ENCODE data around the gene MEF2A. TPM values are rescaled to one million over a fixed set of nuclear protein-coding genes. Genes with fewer than 3 reads are reported as not detected.

The MEF2A gene
- total and polyA plus RNA-seq, 9 of the 15 experiments (the other 6 are each of a cell fraction or from before 2014, with no cell fraction given), result 1.6 to 18.7 (median 8.7) TPM

DNA sequence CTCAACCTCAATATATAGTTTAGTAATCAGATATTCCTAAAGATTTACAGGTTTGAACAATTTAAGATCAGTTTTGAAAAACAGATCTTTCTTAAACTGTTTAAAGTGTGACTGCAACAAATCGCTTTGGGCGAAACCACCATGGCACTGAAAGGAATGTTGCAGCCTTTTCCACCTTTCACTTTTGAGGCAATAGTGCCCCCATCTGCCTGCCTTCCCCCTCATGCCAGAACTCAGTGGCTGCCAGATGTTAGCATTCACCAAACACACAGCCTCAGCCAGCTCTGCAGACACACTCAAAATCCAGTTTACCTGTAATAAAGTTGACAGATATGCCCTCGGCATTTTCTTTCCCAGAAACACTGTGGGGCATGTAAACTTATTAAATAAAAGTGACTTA, 164.1 kb downstream of the MEF2A start (continued):
- peak; percentile 42; the same call in 1 of the 2 replicates for TF ChIP-seq STAG1 (CRISPR knock-in tag; IDR thresholded peaks at IDR 0.05; ENCODE audit: borderline replicate concordance)
- TF ChIP-seq, protein P1, sequence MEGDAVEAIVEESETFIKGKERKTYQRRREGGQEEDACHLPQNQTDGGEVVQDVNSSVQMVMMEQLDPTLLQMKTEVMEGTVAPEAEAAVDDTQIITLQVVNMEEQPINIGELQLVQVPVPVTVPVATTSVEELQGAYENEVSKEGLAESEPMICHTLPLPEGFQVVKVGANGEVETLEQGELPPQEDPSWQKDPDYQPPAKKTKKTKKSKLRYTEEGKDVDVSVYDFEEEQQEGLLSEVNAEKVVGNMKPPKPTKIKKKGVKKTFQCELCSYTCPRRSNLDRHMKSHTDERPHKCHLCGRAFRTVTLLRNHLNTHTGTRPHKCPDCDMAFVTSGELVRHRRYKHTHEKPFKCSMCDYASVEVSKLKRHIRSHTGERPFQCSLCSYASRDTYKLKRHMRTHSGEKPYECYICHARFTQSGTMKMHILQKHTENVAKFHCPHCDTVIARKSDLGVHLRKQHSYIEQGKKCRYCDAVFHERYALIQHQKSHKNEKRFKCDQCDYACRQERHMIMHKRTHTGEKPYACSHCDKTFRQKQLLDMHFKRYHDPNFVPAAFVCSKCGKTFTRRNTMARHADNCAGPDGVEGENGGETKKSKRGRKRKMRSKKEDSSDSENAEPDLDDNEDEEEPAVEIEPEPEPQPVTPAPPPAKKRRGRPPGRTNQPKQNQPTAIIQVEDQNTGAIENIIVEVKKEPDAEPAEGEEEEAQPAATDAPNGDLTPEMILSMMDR (IDR thresholded peaks at IDR 0.05 in 2 of 3, conservative IDR thresholded peaks at IDR 0.05 in 1 of 3; ENCODE audit: insufficient read depth in 2 of 3, low read depth in 1 of 3, low read length in 3 of 3), result peak; percentile 43 to 59 (median 49); a peak in 4 of 6 replicates
- TF ChIP-seq ADNP (tag; IDR thresholded peaks at IDR 0.05), result no peak

DNA sequence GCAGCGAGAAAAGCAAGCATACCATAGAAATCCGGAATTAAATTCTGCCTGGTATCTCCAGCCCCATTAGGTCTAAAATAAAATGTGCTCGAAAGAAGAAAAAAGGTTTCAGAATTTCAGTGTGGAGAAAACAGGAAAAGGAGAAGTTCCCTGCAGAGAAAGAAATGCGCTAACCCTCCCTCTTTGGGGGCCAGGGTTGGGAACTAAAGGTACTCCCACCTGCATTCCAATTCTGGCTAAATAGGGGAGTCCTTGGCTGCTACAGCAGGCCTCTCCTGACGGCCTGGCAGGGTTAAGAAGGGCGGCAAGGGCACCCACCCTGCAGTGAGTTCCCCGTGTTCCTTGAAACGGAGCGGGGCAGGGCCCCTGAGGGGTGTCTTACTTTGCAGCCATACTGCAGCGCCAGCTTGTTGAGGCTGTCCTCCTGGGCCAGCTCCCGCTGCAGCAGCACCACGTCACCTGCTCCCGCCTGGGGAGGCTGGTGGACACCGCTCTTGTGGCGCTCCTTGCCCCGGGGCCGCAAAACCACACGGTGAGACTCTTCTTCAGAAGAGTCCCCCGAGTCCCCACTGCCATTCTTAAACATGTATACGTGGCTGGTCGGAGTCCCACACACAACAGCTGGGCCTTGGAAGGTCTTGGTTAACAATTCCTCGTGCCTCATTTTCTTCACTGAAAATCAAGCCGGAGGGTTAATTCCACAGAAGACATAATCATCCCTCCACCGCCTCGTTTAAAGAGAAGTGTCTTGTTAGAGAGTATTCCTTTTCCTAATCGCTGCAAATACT, 165.7 kb downstream of the MEF2A start:
- Histone ChIP-seq H3K9me3 (replicated peaks; ENCODE audit: control insufficient read depth, insufficient read depth, low read depth, low read length) (no peaks in the 10 kb centered on the region), H3K36me3 (ENCODE audit: control insufficient read depth, insufficient read depth, low read length) (no peaks in the 10 kb centered on the region), H3K4me2 (ENCODE audit: insufficient read depth, low read length) (no peak overlapping the region), H3K9me1 (ENCODE audit: control insufficient read depth, insufficient read depth, low read length) (no peaks in the 10 kb centered on the region), H3K4me3 (no peak overlapping the region), H2AFZ (ENCODE audit: low read depth, low read length) (no peak overlapping the region), H3K4me1 (replicated peaks in 1 of 2; ENCODE audit: control insufficient read depth in 2 of 2, insufficient read depth in 2 of 2, low read length in 2 of 2) (peaks cover 0 to 19% of the 10 kb centered on the region in 2 experiments; a peak in 3 of 5 replicates), H4K20me1 (replicated peaks; ENCODE audit: control insufficient read depth, insufficient read depth, low read length) (no peaks in the 10 kb centered on the region), H3K27ac (ENCODE audit: extremely low read depth, low read depth, low read length) (no peak overlapping the region), H3K79me2 (ENCODE audit: control insufficient read depth, insufficient read depth, low read length) (no peaks in the 10 kb centered on the region), H3K9ac (ENCODE audit: insufficient read depth in 1 of 2, low read depth in 2 of 2, low read length in 2 of 2) (no peak overlapping the region), H3K27me3 (ENCODE audit: control insufficient read depth in 2 of 2, insufficient read depth in 2 of 2, low read length in 2 of 2) (peaks cover 0 to 8% of the 10 kb centered on the region in 2 experiments; a peak in 1 of 5 replicates)
- intact Hi-C loops (cut with micrococcal nuclease), result no loop called here
- no TSS peak for BruUV-seq (replicated peaks)
- ChIA-PET POLR2A (interaction anchor here (0.6 kb wide), 1 partner anchor 9 kb away, joined by 4 read pairs; no protein-coding TSS in a partner anchor), CTCF (ENCODE audit: low intra/inter-chr PET ratio) (no interaction called here)
- ATAC-seq (no peak), FAIRE-seq (no peak), DNase-seq (ENCODE audit: extremely low read depth in 1 of 4, low spot score in 3 of 4) (no peak)
- in situ Hi-C loops (cut with MboI), result loop anchor here (25.0 kb wide), 1 partner anchor 444 kb away; no protein-coding TSS in a partner anchor
- 27% methylated on average over 23 of the region's 26 CpGs for WGBS (ENCODE audit: insufficient coverage, low coverage, missing lambda C conversion rate)
- no peak for TF ChIP-seq MED1 (CRISPR knock-in tag; IDR thresholded peaks at IDR 0.05; ENCODE audit: borderline replicate concordance)
- TF ChIP-seq, protein P2, sequence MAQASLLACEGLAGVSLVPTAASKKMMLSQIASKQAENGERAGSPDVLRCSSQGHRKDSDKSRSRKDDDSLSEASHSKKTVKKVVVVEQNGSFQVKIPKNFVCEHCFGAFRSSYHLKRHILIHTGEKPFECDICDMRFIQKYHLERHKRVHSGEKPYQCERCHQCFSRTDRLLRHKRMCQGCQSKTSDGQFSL (CRISPR knock-in tag; IDR thresholded peaks at IDR 0.05), result no peak
- TF ChIP-seq, protein P2 (tag; IDR thresholded peaks at IDR 0.05), result no peak
- TF ChIP-seq TAF1 (IDR thresholded peaks at IDR 0.05; ENCODE audit: control insufficient read depth, extremely low read depth, insufficient read depth, low read length, severe bottlenecking), result no peak
- TF ChIP-seq HDAC6 (IDR thresholded peaks at IDR 0.05; ENCODE audit: low read depth, low read length), result no peak
- TF ChIP-seq CXXC5 (CRISPR knock-in tag; IDR thresholded peaks at IDR 0.05), result no peak
- TF ChIP-seq, protein P3, sequence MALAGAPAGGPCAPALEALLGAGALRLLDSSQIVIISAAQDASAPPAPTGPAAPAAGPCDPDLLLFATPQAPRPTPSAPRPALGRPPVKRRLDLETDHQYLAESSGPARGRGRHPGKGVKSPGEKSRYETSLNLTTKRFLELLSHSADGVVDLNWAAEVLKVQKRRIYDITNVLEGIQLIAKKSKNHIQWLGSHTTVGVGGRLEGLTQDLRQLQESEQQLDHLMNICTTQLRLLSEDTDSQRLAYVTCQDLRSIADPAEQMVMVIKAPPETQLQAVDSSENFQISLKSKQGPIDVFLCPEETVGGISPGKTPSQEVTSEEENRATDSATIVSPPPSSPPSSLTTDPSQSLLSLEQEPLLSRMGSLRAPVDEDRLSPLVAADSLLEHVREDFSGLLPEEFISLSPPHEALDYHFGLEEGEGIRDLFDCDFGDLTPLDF (CRISPR knock-in tag; IDR thresholded peaks at IDR 0.05), result no peak
- no peak for TF ChIP-seq TCFL5 (CRISPR knock-in tag; conservative IDR thresholded peaks at IDR 0.05)
- TF ChIP-seq RAD21 (CRISPR knock-in tag; conservative IDR thresholded peaks at IDR 0.05 in 1 of 2, IDR thresholded peaks at IDR 0.05 in 1 of 2), result no peak
- TF ChIP-seq RBM15 (IDR thresholded peaks at IDR 0.05; ENCODE audit: insufficient read depth, low read length), result no peak

Measured in K562 (cell line).